CD14-positive monocyte (primary cell): Measurements from ENCODE around the gene AKT1S1. TPM values are rescaled to one million over a fixed set of nuclear protein-coding genes. Genes with fewer than 3 reads are reported as not detected.

Experiments used
- DNase-seq, 3 donors: peaks; one replicate each; pipeline ENCODE4 v3.0.0-alpha.2; 2011 to 2022
- H2AFZ ChIP-seq: 2 replicates; pipeline ENCODE4 v1.6.0; 2012; ENCODE audit warnings: mild to moderate bottlenecking, low read depth, low read length, inconsistent platforms; ENCODE audit not compliant: insufficient read depth, poor library complexity, severe bottlenecking
- H3K27ac ChIP-seq, 2 donors: 1 replicate in 1 of 2; 2 replicates in 1 of 2; pipeline ENCODE4 v1.5.1; 2012 to 2013; ENCODE audit warnings: low read length in 2 of 2, control low read depth in 1 of 2, inconsistent platforms in 1 of 2, low read depth in 1 of 2, mild to moderate bottlenecking in 1 of 2
- H3K27me3 ChIP-seq, 2 donors: one replicate each; pipeline versions ENCODE4 v1.6.0 to v1.6.1; 2011 to 2013; ENCODE audit warnings: low read length in 2 of 2; ENCODE audit not compliant: control insufficient read depth in 2 of 2, insufficient read depth in 2 of 2
- H3K36me3 ChIP-seq, 2 donors: replicated peaks in 1 of 2; 1 replicate in 1 of 2; 2 replicates in 1 of 2; pipeline versions ENCODE4 v1.5.1 to v1.6.1; 2012 to 2013; ENCODE audit warnings: low read length in 2 of 2, control low read depth in 1 of 2, inconsistent platforms in 1 of 2, mild to moderate bottlenecking in 1 of 2; ENCODE audit not compliant: insufficient read depth in 2 of 2, control insufficient read depth in 1 of 2
- H3K4me1 ChIP-seq, 2 donors: 1 replicate in 1 of 2; 2 replicates in 1 of 2; pipeline versions ENCODE4 v1.5.1 to v1.6.1; 2012 to 2013; ENCODE audit warnings: low read length in 2 of 2, control low read depth in 1 of 2, inconsistent platforms in 1 of 2, mild to moderate bottlenecking in 1 of 2, moderate library complexity in 1 of 2; ENCODE audit not compliant: insufficient read depth in 2 of 2, control insufficient read depth in 1 of 2
- H3K4me2 ChIP-seq: replicated peaks from 2 replicates; pipeline ENCODE3; 2012; ENCODE audit warnings: low read length, moderate library complexity, mild to moderate bottlenecking; ENCODE audit not compliant: poor library complexity, severe bottlenecking; ENCODE audit errors: extremely low read depth
- H3K4me3 ChIP-seq, 3 experiments: fragments of 200-600 bp in 1 of 3; sonication (generic) in 1 of 3; replicated peaks in 1 of 3; 1 replicate in 2 of 3; 2 replicates in 1 of 3; pipeline ENCODE4 v1.5.1; 2011 to 2013; ENCODE audit warnings: low read length in 3 of 3, mild to moderate bottlenecking in 3 of 3, control low read depth in 2 of 3, low read depth in 2 of 3, inconsistent platforms in 1 of 3, moderate library complexity in 1 of 3
- H3K79me2 ChIP-seq: 2 replicates; pipeline ENCODE4 v1.6.0; 2012; ENCODE audit warnings: mild to moderate bottlenecking, control low read depth, inconsistent platforms, low read length, moderate library complexity; ENCODE audit not compliant: insufficient read depth
- H3K9ac ChIP-seq: 2 replicates; pipeline ENCODE4 v1.6.0; 2017; ENCODE audit warnings: low read length, mild to moderate bottlenecking; ENCODE audit not compliant: insufficient read depth, poor library complexity, severe bottlenecking
- H3K9me3 ChIP-seq, 2 donors: replicated peaks in 1 of 2; 1 replicate in 1 of 2; 2 replicates in 1 of 2; pipeline versions ENCODE4 v1.5.1 to v1.6.1; 2012 to 2013; ENCODE audit warnings: low read length in 2 of 2, control low read depth in 1 of 2; ENCODE audit not compliant: control insufficient read depth in 1 of 2, insufficient read depth in 1 of 2
- H4K20me1 ChIP-seq: 2 replicates; pipeline ENCODE4 v1.6.0; 2012; ENCODE audit warnings: mild to moderate bottlenecking, low read length, control low read depth, moderate library complexity; ENCODE audit not compliant: insufficient read depth
- H3K27ac Mint-ChIP-seq, 7 donors: one replicate each; pipeline ENCODE4 v1.8.0; 2020; ENCODE audit warnings: mild to moderate bottlenecking in 7 of 7, mixed read lengths in 7 of 7, moderate library complexity in 6 of 7, inconsistent platforms in 2 of 7
- H3K27me3 Mint-ChIP-seq, 3 donors: one replicate each; pipeline ENCODE4 v1.8.0; 2021 to 2022; ENCODE audit warnings: low read depth in 3 of 3, mild to moderate bottlenecking in 3 of 3, mixed read lengths in 3 of 3, moderate library complexity in 3 of 3, inconsistent platforms in 1 of 3
- H3K36me3 Mint-ChIP-seq, 2 donors: one replicate each; pipeline ENCODE4 v1.8.0; 2020; ENCODE audit warnings: mixed read lengths in 2 of 2, inconsistent platforms in 1 of 2, mild to moderate bottlenecking in 1 of 2
- H3K4me1 Mint-ChIP-seq: one replicate; pipeline ENCODE4 v1.8.0; 2020; ENCODE audit warnings: mild to moderate bottlenecking, mixed read lengths
- H3K4me3 Mint-ChIP-seq, 2 donors: one replicate each; pipeline ENCODE4 v1.8.0; 2020; ENCODE audit warnings: mild to moderate bottlenecking in 2 of 2, mixed read lengths in 2 of 2, moderate library complexity in 1 of 2
- H3K9me3 Mint-ChIP-seq, 7 donors: one replicate each; pipeline ENCODE4 v1.8.0; 2020 to 2022; ENCODE audit warnings: mixed read lengths in 7 of 7, mild to moderate bottlenecking in 6 of 7, moderate library complexity in 6 of 7, inconsistent platforms in 2 of 7
- CTCF ChIP-seq: fragments of 200-600 bp; IDR thresholded peaks from one replicate; pipeline ENCODE4 v1.8.0; 2022; ENCODE audit warnings: antibody characterized with exemption, mild to moderate bottlenecking
- WGBS: methylation state at CpG from one replicate; pipeline ENCODE4 v1.1.5; 2013; ENCODE audit warnings: missing lambda C conversion rate; ENCODE audit not compliant: insufficient coverage; 5-methylcytosine and 5-hydroxymethylcytosine counted together
- intact Hi-C, 2 donors: fragments of 100-400 bp; cut with micrococcal nuclease; formaldehyde crosslinking; loops; one replicate each; pipeline versions ENCODE4 v1.15.0 to v1.15.1; 2023
- polyA plus RNA-seq, 3 donors: library from polyadenylated mRNA; depleted of rRNA in 1 of 3; unstranded in 2 of 3; stranded (reverse) in 1 of 3; fragments of 300-500 nt in 2 of 3; fragments of >200 nt in 1 of 3; fragmentation: Illumina TruSeq in 2 of 3; gene quantifications; 1 replicate in 2 of 3; 2 replicates in 1 of 3; pipeline ENCODE4 v1.2.3, GENCODE V29; 2012 to 2021

AKT1S1 gene
- polyA plus RNA-seq, 3 donors, result 5.4 to 18.2 (median 6.6) TPM

GRCh38 chr19:49850221-49850486 is 27.0 kb downstream of the AKT1S1 start:
- peaks cover 14 to 17% (median 14%) of the 10 kb centered on the region in 3 donors for H3K27me3 Mint-ChIP-seq
- Histone ChIP-seq H3K4me2 (peak overlapping the region; percentile 96), H2AFZ (peak overlapping the region; percentile 92), H3K79me2 (peaks cover 20% of the 10 kb centered on the region), H3K27me3 (peaks cover 7 to 12% of the 10 kb centered on the region in 2 donors), H3K27ac (peak overlapping the region in 1 of 2 donors; percentile 97), H3K9ac (no peak overlapping the region), H3K4me3 (peak overlapping the region; percentile 14 to 99 (median 96)), H3K9me3 (peaks cover 4% of the 10 kb centered on the region in 2 donors), H3K36me3 (no peaks in the 10 kb centered on the region), H4K20me1 (peaks cover 34% of the 10 kb centered on the region), H3K4me1 (peaks cover 35 to 43% of the 10 kb centered on the region in 2 donors)
- intact Hi-C loops, result loop anchor here (2.0 to 5.0 kb wide), 3 partner anchors 17 to 33 kb away; partner anchors contain the start of genes MED25 (in 2 of the 2) and PNKP (in 1 of the 2)
- H3K4me1 Mint-ChIP-seq, result peaks cover 44% of the 10 kb centered on the region
- TF ChIP-seq CTCF, result no peak
- DNase-seq, result no peak
- peaks cover 4 to 11% (median 8%) of the 10 kb centered on the region in 7 donors for H3K9me3 Mint-ChIP-seq
- H3K4me3 Mint-ChIP-seq, result peak overlapping the region; percentile 88 to 92
- H3K36me3 Mint-ChIP-seq, result peaks cover 8 to 9% of the 10 kb centered on the region in 2 donors
- 59% methylated on average over 5 of the region's 12 CpGs for WGBS
- peak overlapping the region; percentile 73 to 99 (median 94) for H3K27ac Mint-ChIP-seq

DNA sequence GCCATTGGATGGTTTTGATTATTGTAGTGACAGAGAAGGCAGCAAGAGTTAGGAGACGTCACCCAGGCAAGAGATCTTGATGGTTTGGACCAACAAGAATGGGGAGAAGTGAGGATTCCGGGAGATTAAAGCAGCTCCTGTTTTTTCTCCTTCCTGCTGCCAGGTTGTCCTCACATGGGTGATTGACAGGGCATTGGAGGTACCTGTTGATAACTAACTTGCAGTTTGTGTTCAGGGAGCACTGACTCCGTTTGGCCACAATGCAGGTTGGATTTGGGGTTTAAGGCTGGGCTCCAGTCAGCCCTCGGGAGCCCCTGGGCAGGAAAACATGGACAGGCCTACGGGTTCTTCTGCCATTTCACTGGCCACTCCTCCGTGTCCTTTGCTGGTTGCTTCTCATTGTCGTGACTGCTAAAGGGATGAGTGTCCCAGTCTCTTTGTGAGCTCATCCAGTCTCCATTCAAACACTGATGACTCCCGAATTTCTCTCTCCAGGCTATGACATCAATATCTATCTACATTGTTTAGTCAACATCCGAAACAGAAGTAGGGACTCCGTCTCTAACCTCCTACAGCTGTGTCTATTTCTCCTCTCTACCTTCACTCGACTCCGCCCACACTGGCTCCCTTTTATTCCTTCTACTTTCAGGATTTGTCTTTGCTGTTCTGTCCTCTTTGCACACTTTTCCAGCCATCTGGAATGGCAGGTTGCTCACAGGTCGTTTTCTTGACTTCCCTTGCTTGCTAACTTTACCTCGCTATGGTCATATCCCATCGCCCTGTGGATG is 27.5 kb downstream of the AKT1S1 start:
- Histone ChIP-seq H3K4me2 (peak overlapping the region; percentile 96), H2AFZ (peak overlapping the region; percentile 92), H3K79me2 (peaks cover 20% of the 10 kb centered on the region), H3K9ac (no peak overlapping the region), H4K20me1 (peaks cover 28% of the 10 kb centered on the region), H3K4me3 (peak overlapping the region in 1 of 3 experiments; percentile 99), H3K9me3 (peaks cover 4% of the 10 kb centered on the region in 2 donors), H3K36me3 (no peaks in the 10 kb centered on the region), H3K4me1 (peaks cover 40 to 49% of the 10 kb centered on the region in 2 donors), H3K27ac (peak overlapping the region in 1 of 2 donors; percentile 97), H3K27me3 (peaks cover 7 to 12% of the 10 kb centered on the region in 2 donors)
- peaks cover 14 to 17% (median 14%) of the 10 kb centered on the region in 3 donors for H3K27me3 Mint-ChIP-seq
- intact Hi-C loops, result loop anchor here (2.0 to 5.0 kb wide), 3 partner anchors 17 to 32 kb away; partner anchors contain the start of genes MED25 (in 2 of the 2) and PNKP (in 1 of the 2)
- peaks cover 4 to 11% (median 8%) of the 10 kb centered on the region in 7 donors for H3K9me3 Mint-ChIP-seq
- H3K36me3 Mint-ChIP-seq, result peaks cover 8 to 9% of the 10 kb centered on the region in 2 donors
- TF ChIP-seq CTCF, result no peak
- no peak for DNase-seq
- WGBS, result 94% methylated on average over 15 of the region's 15 CpGs
- H3K27ac Mint-ChIP-seq, result peak overlapping the region in 6 of 7 donors; percentile 81 to 99 (median 92)
- H3K4me1 Mint-ChIP-seq, result peaks cover 49% of the 10 kb centered on the region
- H3K4me3 Mint-ChIP-seq, result peak overlapping the region; percentile 88 to 92
